Tibial artery (tissue), 4 donors: ENCODE results near the gene BIRC3.

Source experiments
- DNase-seq, 2 donors: peaks; one replicate each; pipeline ENCODE4 v3.0.0-alpha.2; 2019
- H3K27ac ChIP-seq, 2 donors: fragments of 200-600 bp; sonication (generic) in 1 of 2; 1 replicate in 1 of 2; 2 replicates in 1 of 2; pipeline ENCODE4 v1.5.1; 2018 to 2019; ENCODE audit warnings: mild to moderate bottlenecking in 1 of 2
- H3K27me3 ChIP-seq, 2 donors: fragments of 200-600 bp; sonication (generic) in 1 of 2; one replicate each; pipeline versions ENCODE4 v1.5.1 to v1.6.0; 2016 to 2019
- H3K36me3 ChIP-seq, 3 donors: fragments of 200-600 bp; sonication (generic) in 2 of 3; one replicate each; pipeline ENCODE4 v1.5.1; 2016 to 2019; ENCODE audit warnings: mild to moderate bottlenecking in 2 of 3
- H3K4me1 ChIP-seq, 4 donors: fragments of 200-600 bp; sonication (generic) in 2 of 4; 1 replicate in 3 of 4; 2 replicates in 1 of 4; pipeline ENCODE4 v1.5.1; 2016 to 2019
- H3K4me3 ChIP-seq, 2 donors: fragments of 200-600 bp; sonication (generic) in 1 of 2; 1 replicate in 1 of 2; 2 replicates in 1 of 2; pipeline ENCODE4 v1.5.1; 2018 to 2019; ENCODE audit warnings: mild to moderate bottlenecking in 2 of 2
- H3K9me3 ChIP-seq, 3 donors: fragments of 200-600 bp; sonication (generic) in 1 of 3; one replicate each; pipeline ENCODE4 v1.5.1; 2016 to 2019
- intact Hi-C: fragments of 100-400 bp; cut with DNase I; formaldehyde crosslinking; loops from one replicate; pipeline ENCODE4 v1.15.0; 2023; ENCODE audit warnings: low total_unique reads
- TF ChIP-seq, protein P1 (sequence below), 2 experiments: fragments of 200-600 bp in 1 of 2; fragments of 450-650 bp in 1 of 2; IDR thresholded peaks; one replicate each; pipeline ENCODE4 v1.5.1; 2017 to 2019; ENCODE audit warnings: antibody characterized with exemption in 2 of 2, mild to moderate bottlenecking in 1 of 2, moderate library complexity in 1 of 2

BIRC3 gene

DNA sequence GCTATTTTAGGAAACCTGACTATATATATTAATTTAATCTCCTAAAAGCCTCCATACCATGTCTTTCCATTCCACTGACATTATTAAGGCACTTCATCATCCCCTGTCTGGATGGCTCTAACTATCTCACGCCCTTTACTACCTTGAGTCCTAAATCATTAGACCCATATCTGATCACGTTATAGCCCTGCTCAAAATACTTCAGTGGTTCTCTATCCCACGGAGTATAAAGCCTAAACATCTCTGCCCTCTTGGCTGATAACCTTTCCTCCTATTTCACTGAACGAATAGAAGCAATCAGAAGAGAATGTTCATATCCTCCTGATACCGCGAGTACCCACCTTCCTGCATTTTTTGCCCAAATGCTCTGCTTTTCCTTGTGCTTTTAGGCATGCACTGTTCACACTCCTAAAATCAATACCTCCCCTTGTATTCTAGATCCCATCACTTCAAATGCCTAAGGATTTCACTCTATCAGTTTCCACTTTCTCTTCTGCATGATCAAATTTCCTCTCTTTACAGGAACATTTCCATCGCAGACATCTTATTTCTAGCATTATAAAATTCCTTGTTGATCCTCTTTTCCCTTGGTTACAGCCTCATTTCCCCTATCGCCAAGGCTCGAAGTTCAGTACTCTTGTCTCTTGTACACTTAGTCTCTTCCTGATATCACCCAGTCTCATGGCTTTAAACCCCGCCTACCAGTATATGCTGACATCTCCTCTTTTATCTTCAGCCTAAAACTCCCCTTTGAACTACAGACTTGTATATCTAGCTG is 45.0 kb upstream of the BIRC3 start:
- H3K4me3 ChIP-seq: no peak overlapping the region

DNA sequence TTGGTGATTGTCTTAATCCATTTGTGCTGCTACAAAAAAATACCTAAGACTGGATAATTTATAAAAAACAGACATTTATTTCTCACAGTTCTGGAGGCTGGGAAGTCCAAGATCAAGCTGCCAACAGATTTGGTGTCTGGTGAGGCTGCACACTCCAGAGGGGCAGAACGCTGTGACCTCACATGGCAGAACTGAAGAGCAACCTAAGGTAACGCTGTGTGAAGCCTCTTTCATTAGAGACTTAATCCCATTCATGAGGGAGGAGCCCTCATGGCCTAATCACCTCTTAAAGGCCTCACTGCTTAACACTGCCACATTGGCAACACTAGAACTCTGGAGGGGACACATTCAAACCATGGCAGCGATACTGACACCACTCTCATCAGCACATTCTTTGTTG is 42.7 kb upstream of the BIRC3 start:
- Histone ChIP-seq H3K4me1 (peaks cover 0 to 17% (median 5%) of the 10 kb centered on the region in 4 donors), H3K4me3 (no peak overlapping the region), H3K27ac (no peak overlapping the region), H3K36me3 (no peaks in the 10 kb centered on the region), H3K27me3 (no peaks in the 10 kb centered on the region), H3K9me3 (no peaks in the 10 kb centered on the region)
- intact Hi-C loops: no loop called here
- TF ChIP-seq, protein P1, sequence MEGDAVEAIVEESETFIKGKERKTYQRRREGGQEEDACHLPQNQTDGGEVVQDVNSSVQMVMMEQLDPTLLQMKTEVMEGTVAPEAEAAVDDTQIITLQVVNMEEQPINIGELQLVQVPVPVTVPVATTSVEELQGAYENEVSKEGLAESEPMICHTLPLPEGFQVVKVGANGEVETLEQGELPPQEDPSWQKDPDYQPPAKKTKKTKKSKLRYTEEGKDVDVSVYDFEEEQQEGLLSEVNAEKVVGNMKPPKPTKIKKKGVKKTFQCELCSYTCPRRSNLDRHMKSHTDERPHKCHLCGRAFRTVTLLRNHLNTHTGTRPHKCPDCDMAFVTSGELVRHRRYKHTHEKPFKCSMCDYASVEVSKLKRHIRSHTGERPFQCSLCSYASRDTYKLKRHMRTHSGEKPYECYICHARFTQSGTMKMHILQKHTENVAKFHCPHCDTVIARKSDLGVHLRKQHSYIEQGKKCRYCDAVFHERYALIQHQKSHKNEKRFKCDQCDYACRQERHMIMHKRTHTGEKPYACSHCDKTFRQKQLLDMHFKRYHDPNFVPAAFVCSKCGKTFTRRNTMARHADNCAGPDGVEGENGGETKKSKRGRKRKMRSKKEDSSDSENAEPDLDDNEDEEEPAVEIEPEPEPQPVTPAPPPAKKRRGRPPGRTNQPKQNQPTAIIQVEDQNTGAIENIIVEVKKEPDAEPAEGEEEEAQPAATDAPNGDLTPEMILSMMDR (IDR thresholded peaks at IDR 0.05): no peak
- no peak for DNase-seq

More for the DNA sequence above, 45.0 kb upstream of the BIRC3 start:
- intact Hi-C loops: no loop called here
- Histone ChIP-seq H3K27ac (no peak overlapping the region), H3K36me3 (no peaks in the 10 kb centered on the region), H3K4me1 (peaks cover 0 to 26% (median 12%) of the 10 kb centered on the region in 4 donors), H3K27me3 (no peaks in the 10 kb centered on the region), H3K9me3 (no peaks in the 10 kb centered on the region)
- TF ChIP-seq, protein P1 (IDR thresholded peaks at IDR 0.05): no peak
- DNase-seq: no peak

DNA sequence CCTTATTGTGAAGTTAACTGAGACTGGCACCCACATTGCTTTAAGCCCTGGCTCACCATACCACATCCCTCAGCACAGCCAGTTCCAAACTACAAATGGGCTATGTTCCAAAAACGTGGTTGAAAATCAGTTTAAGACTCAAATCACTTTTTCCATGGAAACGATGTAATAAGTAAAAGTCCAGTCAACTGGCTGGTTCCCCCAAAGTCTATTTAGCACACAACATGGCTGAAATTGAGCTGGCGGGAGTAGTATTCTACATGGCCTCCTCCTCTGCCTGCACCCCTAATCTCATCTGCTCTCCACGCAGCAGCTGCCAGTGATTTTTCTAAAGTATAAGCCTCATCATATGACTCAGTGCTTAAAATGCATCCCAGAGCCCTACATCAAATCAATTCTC is 40.9 kb upstream of the BIRC3 start:
- no peaks in the 10 kb centered on the region for H3K36me3 ChIP-seq
- no peak for DNase-seq
- no peaks in the 10 kb centered on the region for H3K9me3 ChIP-seq
- TF ChIP-seq, protein P1 (IDR thresholded peaks at IDR 0.05): no peak
- H3K27ac ChIP-seq: no peak overlapping the region
- intact Hi-C loops: no loop called here
- peaks cover 0 to 17% (median 5%) of the 10 kb centered on the region in 4 donors for H3K4me1 ChIP-seq
- no peak overlapping the region for H3K4me3 ChIP-seq
- no peaks in the 10 kb centered on the region for H3K27me3 ChIP-seq

DNA sequence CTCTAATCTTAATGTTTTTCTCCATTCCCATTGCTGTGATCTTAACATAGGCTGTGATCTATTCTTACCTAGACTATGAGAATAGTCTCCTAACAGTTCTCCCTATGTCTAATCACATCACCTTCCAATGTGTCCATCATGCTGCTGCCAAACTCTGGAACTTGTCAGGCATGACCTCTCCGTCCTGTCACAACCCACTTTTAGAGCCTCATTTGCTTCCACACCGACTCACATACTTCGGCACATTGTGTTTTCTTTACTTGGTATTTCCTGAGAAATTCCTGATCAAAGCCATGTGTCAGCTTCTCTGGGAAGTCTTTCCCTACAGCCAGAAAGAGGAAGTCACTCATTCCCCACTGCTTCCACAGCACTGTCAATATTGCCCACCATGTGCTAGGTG is 40.5 kb upstream of the BIRC3 start:
- Histone ChIP-seq H3K4me3 (no peak overlapping the region), H3K27me3 (no peaks in the 10 kb centered on the region), H3K4me1 (peaks cover 0 to 17% (median 5%) of the 10 kb centered on the region in 4 donors), H3K36me3 (no peaks in the 10 kb centered on the region), H3K27ac (no peak overlapping the region), H3K9me3 (no peaks in the 10 kb centered on the region)
- no peak for DNase-seq
- TF ChIP-seq, protein P1 (IDR thresholded peaks at IDR 0.05): no peak
- intact Hi-C loops: no loop called here

DNA sequence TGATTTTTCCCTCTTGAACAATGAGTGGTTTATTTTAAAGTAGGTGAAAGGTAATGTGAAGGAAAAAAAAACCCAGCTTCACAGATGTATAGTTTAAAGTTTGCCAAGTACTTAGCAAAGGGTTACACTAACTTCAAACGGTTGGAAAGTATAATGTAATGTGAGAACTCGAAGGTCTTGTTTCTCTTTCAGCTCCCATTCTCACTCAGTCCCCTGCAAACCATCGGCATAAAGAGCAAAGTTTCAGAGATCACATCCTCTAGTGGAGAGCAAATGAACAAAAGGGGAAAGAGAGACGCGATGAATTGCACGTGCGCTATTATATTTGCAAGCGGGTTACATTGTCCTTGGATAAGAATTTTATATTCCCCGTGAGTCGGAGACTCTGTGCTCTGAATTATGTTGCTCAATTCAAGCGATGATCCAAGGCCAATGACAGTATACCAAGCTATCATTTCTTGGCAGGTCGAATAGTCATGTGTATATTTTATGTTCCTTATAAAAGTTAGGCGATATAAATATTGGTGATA is 37.6 kb upstream of the BIRC3 start:
- Histone ChIP-seq H3K27ac (no peak overlapping the region), H3K4me3 (no peak overlapping the region), H3K4me1 (peaks cover 0 to 29% (median 13%) of the 10 kb centered on the region in 4 donors), H3K27me3 (no peaks in the 10 kb centered on the region), H3K36me3 (no peaks in the 10 kb centered on the region), H3K9me3 (no peaks in the 10 kb centered on the region)
- TF ChIP-seq, protein P1 (IDR thresholded peaks at IDR 0.05): peak in 1 of 2 experiments; percentile 9
- intact Hi-C loops: no loop called here
- peak in 1 of 2 donors; percentile 38 for DNase-seq
